Measurements from ENCODE around the gene PACSIN1. TPM values are rescaled to one million over a fixed set of nuclear protein-coding genes. Genes with fewer than 3 reads are reported as not detected.

Gene PACSIN1
- total RNA-seq, 1 donor from 2014 or later = 0.41 TPM

- TF ChIP-seq CTCF (IDR thresholded peaks at IDR 0.05) = no peak
- no peak for TF ChIP-seq EZH2 (IDR thresholded peaks at IDR 0.05)
- TF ChIP-seq EZH2phosphoT487 (IDR thresholded peaks at IDR 0.05) = no peak
- Histone ChIP-seq H3K27me3 (no peaks in the 10 kb centered on the region), H3F3A (ENCODE audit: low read depth) (peaks cover 2% of the 10 kb centered on the region), H3K4me1 (no peaks in the 10 kb centered on the region), H3K27ac (no peak overlapping the region), H3K36me3 (no peaks in the 10 kb centered on the region), H3K79me2 (ENCODE audit: low read depth) (no peaks in the 10 kb centered on the region), H3K4me3 (no peak overlapping the region), H3K4me2 (no peak overlapping the region), H3K9me3 (ENCODE audit: low read depth) (no peaks in the 10 kb centered on the region), H3K9ac (no peak overlapping the region), H4K20me1 (ENCODE audit: low read depth) (no peaks in the 10 kb centered on the region), H2AFZ (replicated peaks) (no peak overlapping the region)
- Mint-ChIP-seq H3K4me1 (peaks cover 5% of the 10 kb centered on the region), H3K27me3 (ENCODE audit: insufficient read depth, low read depth) (peaks cover 6% of the 10 kb centered on the region), H3K4me3 (no peak overlapping the region), H3K27ac (peak overlapping the region; percentile 75), H3K9me3 (no peaks in the 10 kb centered on the region), H3K36me3 (no peaks in the 10 kb centered on the region)
- DNase-seq (ENCODE audit: low spot score) = no peak
These were observed 108.9 kb downstream of the PACSIN1 start for GRCh38 chr6:34574647-34575293.

DNA sequence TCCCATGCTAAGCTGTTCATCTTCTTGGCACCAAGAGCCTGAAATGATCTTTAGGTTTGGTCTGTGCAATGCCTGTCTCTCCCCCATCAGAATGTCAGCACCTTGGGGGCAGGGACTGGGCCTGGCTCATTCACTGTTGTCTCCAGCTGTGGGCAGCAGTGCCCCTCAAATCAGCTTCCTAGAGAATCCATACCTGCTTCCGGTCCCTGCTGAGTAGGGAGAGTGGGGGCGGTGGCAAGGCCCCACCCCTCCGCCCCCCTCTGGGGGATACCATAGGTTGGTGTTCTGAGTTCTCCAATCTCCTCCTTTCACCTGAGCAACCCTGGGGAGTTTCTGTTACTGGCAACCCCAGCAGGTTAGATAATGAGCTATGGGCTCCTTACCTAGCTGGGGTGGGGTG lies 109.5 kb downstream of the PACSIN1 start:
- H3K36me3 Mint-ChIP-seq = no peaks in the 10 kb centered on the region
- peaks cover 4% of the 10 kb centered on the region for H3K27me3 Mint-ChIP-seq (ENCODE audit: insufficient read depth, low read depth)
- Histone ChIP-seq H3K27me3 (no peaks in the 10 kb centered on the region), H3F3A (ENCODE audit: low read depth) (peaks cover 2% of the 10 kb centered on the region), H3K27ac (no peak overlapping the region), H3K36me3 (no peaks in the 10 kb centered on the region), H2AFZ (replicated peaks) (no peak overlapping the region), H3K9me3 (ENCODE audit: low read depth) (no peaks in the 10 kb centered on the region), H3K9ac (no peak overlapping the region), H3K4me1 (no peaks in the 10 kb centered on the region), H3K79me2 (ENCODE audit: low read depth) (no peaks in the 10 kb centered on the region), H4K20me1 (ENCODE audit: low read depth) (no peaks in the 10 kb centered on the region), H3K4me2 (no peak overlapping the region), H3K4me3 (no peak overlapping the region)
- H3K27ac Mint-ChIP-seq = peak overlapping the region; percentile 31
- TF ChIP-seq CTCF (IDR thresholded peaks at IDR 0.05) (no peak), EZH2phosphoT487 (IDR thresholded peaks at IDR 0.05) (no peak), EZH2 (IDR thresholded peaks at IDR 0.05) (no peak)
- no peak overlapping the region for H3K4me3 Mint-ChIP-seq
- no peak for DNase-seq (ENCODE audit: low spot score)
- H3K4me1 Mint-ChIP-seq = peaks cover 6% of the 10 kb centered on the region
- no peaks in the 10 kb centered on the region for H3K9me3 Mint-ChIP-seq

- no peak for TF ChIP-seq EZH2 (IDR thresholded peaks at IDR 0.05)
- no peaks in the 10 kb centered on the region for H3K36me3 ChIP-seq
- peak overlapping the region; percentile 21 for H3K27ac Mint-ChIP-seq
- H3K4me3 ChIP-seq = no peak overlapping the region
- H3K4me3 Mint-ChIP-seq = no peak overlapping the region
- H3K4me1 ChIP-seq = no peaks in the 10 kb centered on the region
- no peaks in the 10 kb centered on the region for H3K79me2 ChIP-seq (ENCODE audit: low read depth)
- no peaks in the 10 kb centered on the region for H3K9me3 ChIP-seq (ENCODE audit: low read depth)
- no peaks in the 10 kb centered on the region for H4K20me1 ChIP-seq (ENCODE audit: low read depth)
- H2AFZ ChIP-seq (replicated peaks) = no peak overlapping the region
- no peak overlapping the region for H3K9ac ChIP-seq
- DNase-seq (ENCODE audit: low spot score) = no peak
- H3K27ac ChIP-seq = no peak overlapping the region
- no peaks in the 10 kb centered on the region for H3K36me3 Mint-ChIP-seq
- no peaks in the 10 kb centered on the region for H3K9me3 Mint-ChIP-seq
- H3K4me2 ChIP-seq = no peak overlapping the region
- H3K27me3 Mint-ChIP-seq (ENCODE audit: insufficient read depth, low read depth) = peaks cover 4% of the 10 kb centered on the region
- H3K27me3 ChIP-seq = no peaks in the 10 kb centered on the region
- peaks cover 14% of the 10 kb centered on the region for H3K4me1 Mint-ChIP-seq
- H3F3A ChIP-seq (ENCODE audit: low read depth) = peaks cover 2% of the 10 kb centered on the region
These were observed 110.5 kb downstream of the PACSIN1 start for GRCh38 chr6:34576286-34576955.

Data from neural progenitor cell (in vitro differentiated cells).